Endothelial cell of umbilical vein (primary cell): ENCODE data around the gene TUBB4B. TPM values are rescaled to one million over a fixed set of nuclear protein-coding genes. Genes with fewer than 3 reads are reported as not detected.

Experiments used
- BruUV-seq: library from RNA; stranded (reverse); fragments of 400-500 nt; replicated peaks from 2 replicates; lab custom pipeline; 2021; lab: Mats Ljungman, UMichigan
- CTCF ChIA-PET: fragments of 300-600, 350-600 bp; sonication (Branson Sonifier 250); formaldehyde crosslinking; loops from one replicate; lab custom pipeline; 2021; ENCODE audit warnings: antibody characterized with exemption, inconsistent platforms; lab: Charles Lee
- POLR2A ChIA-PET: fragments of 300-600, 350-600 bp; sonication (Branson Sonifier 250); formaldehyde crosslinking; loops from one replicate; lab custom pipeline; 2021; ENCODE audit warnings: antibody characterized with exemption, inconsistent platforms; lab: Charles Lee
- DNase-seq: peaks from one replicate; pipeline ENCODE4 v3.0.0-alpha.2; 2011; ENCODE audit warnings: low read depth, low spot score
- FAIRE-seq: peaks from 2 replicates; lab custom pipeline; 2011; peaks lifted over from hg19 to GRCh38; lab: Jason Lieb, UNC
- H2AFZ ChIP-seq: 2 replicates; pipeline ENCODE4 v1.6.0; 2012; ENCODE audit warnings: low read depth, low read length, control low read depth, inconsistent platforms
- H3K27ac ChIP-seq: 2 replicates; pipeline ENCODE4 v1.5.1; 2011; ENCODE audit warnings: low read depth, mild to moderate bottlenecking, control low read depth, low read length, moderate library complexity; ENCODE audit not compliant: insufficient read depth
- H3K27me3 ChIP-seq, 2 experiments: 2 replicates each; pipeline versions ENCODE4 v1.6.0 to v1.6.1; 2011; ENCODE audit warnings: low read length in 2 of 2, mixed read lengths in 1 of 2; ENCODE audit not compliant: control insufficient read depth in 2 of 2, insufficient read depth in 2 of 2
- H3K36me3 ChIP-seq, 2 experiments: 2 replicates in 1 of 2; 3 replicates in 1 of 2; pipeline ENCODE4 v1.5.1; 2011; ENCODE audit warnings: low read length in 2 of 2, mild to moderate bottlenecking in 1 of 2, moderate library complexity in 1 of 2; ENCODE audit not compliant: control insufficient read depth in 2 of 2, insufficient read depth in 2 of 2; ENCODE audit errors: extremely low read depth in 1 of 2
- H3K4me1 ChIP-seq: 3 replicates; pipeline ENCODE4 v1.5.1; 2011; ENCODE audit warnings: mild to moderate bottlenecking, low read length; ENCODE audit not compliant: control insufficient read depth, insufficient read depth; ENCODE audit errors: extremely low read depth
- H3K4me2 ChIP-seq: 2 replicates; pipeline ENCODE4 v1.6.1; 2011; ENCODE audit warnings: low read length, control low read depth, mixed read lengths; ENCODE audit not compliant: insufficient read depth
- H3K4me3 ChIP-seq, 3 experiments: fragments of 200-600 bp in 1 of 3; sonication (generic), shearing (Covaris generic) in 1 of 3; replicated peaks in 1 of 3; 2 replicates each; pipeline ENCODE4 v1.5.1; 2011 to 2016; ENCODE audit warnings: control low read depth in 3 of 3, low read length in 3 of 3, mild to moderate bottlenecking in 2 of 3, inconsistent platforms in 1 of 3, low read depth in 1 of 3, moderate library complexity in 1 of 3; ENCODE audit not compliant: insufficient read depth in 1 of 3
- H3K79me2 ChIP-seq: 2 replicates; pipeline ENCODE4 v1.6.0; 2012; ENCODE audit warnings: low read length, inconsistent platforms; ENCODE audit not compliant: control insufficient read depth, insufficient read depth
- H3K9ac ChIP-seq: replicated peaks from 2 replicates; pipeline ENCODE3; 2011; ENCODE audit warnings: low read length, control low read depth; ENCODE audit not compliant: insufficient read depth; ENCODE audit errors: extremely low read depth
- H3K9me1 ChIP-seq: replicated peaks from 3 replicates; pipeline ENCODE4 v1.6.0; 2011; ENCODE audit warnings: mild to moderate bottlenecking, low read length; ENCODE audit not compliant: control insufficient read depth, insufficient read depth; ENCODE audit errors: extremely low read depth
- H3K9me3 ChIP-seq: replicated peaks from 2 replicates; pipeline ENCODE4 v1.5.1; 2012; ENCODE audit warnings: low read length, inconsistent platforms; ENCODE audit not compliant: control insufficient read depth, insufficient read depth
- H4K20me1 ChIP-seq: replicated peaks from 2 replicates; pipeline ENCODE3; 2011; ENCODE audit warnings: mild to moderate bottlenecking, low read length; ENCODE audit not compliant: control insufficient read depth, insufficient read depth; ENCODE audit errors: extremely low read depth
- EZH2 ChIP-seq: IDR thresholded peaks from 2 replicates; pipeline ENCODE4 v1.6.1; 2012; ENCODE audit warnings: borderline replicate concordance, low read depth, mild to moderate bottlenecking, moderate library complexity, low read length, inconsistent platforms; ENCODE audit not compliant: severe bottlenecking
- FOS ChIP-seq: IDR thresholded peaks from 2 replicates; pipeline ENCODE4 v1.6.1; 2011; ENCODE audit warnings: mild to moderate bottlenecking, low read length, moderate library complexity, borderline replicate concordance; ENCODE audit not compliant: insufficient read depth
- GATA2 ChIP-seq: IDR thresholded peaks from 2 replicates; pipeline ENCODE4 v1.7.0; 2011; ENCODE audit warnings: low read depth, mild to moderate bottlenecking, moderate library complexity, mixed read lengths, low read length; ENCODE audit not compliant: insufficient read length, insufficient read depth
- JUN ChIP-seq: IDR thresholded peaks from 2 replicates; pipeline ENCODE4 v1.6.1; 2011; ENCODE audit warnings: borderline replicate concordance, low read depth; ENCODE audit not compliant: insufficient read length, insufficient read depth
- MYC ChIP-seq: IDR thresholded peaks from one replicate; pipeline ENCODE4 v1.6.1; 2011; ENCODE audit warnings: mild to moderate bottlenecking, low read depth, low read length
- POLR2A ChIP-seq: IDR thresholded peaks from 2 replicates; pipeline ENCODE4 v1.6.1; 2012; ENCODE audit warnings: low read depth, mild to moderate bottlenecking, control low read depth, low read length
- POLR2AphosphoS5 ChIP-seq: IDR thresholded peaks from 2 replicates; pipeline ENCODE4 v1.6.1; 2012; ENCODE audit warnings: low read depth, mild to moderate bottlenecking, control low read depth, low read length, moderate library complexity; ENCODE audit not compliant: insufficient read depth
- dilution Hi-C: fragments of 300-500 bp; cut with MboI; formaldehyde crosslinking; loops from one replicate; pipeline ENCODE4 v1.15.0; 2019; ENCODE audit warnings: low sequenced_read_pairs; ENCODE audit not compliant: extremely low pct_ligation_motif_present
- intact Hi-C: fragments of 100-400 bp; cut with micrococcal nuclease; formaldehyde crosslinking; loops from one replicate; pipeline ENCODE4 v1.10.0; 2022
- polyA plus RNA-seq, 4 experiments: library from polyadenylated mRNA; depleted of rRNA in 3 of 4; stranded (reverse) in 3 of 4; unstranded in 1 of 4; fragments of >200 nt; gene quantifications; 2 replicates each; pipeline versions ENCODE4 v1.2.1 to v1.2.3, GENCODE V29; 2011 to 2012; ENCODE audit warnings: missing spikeins in 1 of 4
- total RNA-seq: library from RNA; stranded (reverse); gene quantifications from 2 replicates; pipeline ENCODE4 v1.2.3, GENCODE V29; 2021
- TF ChIP-seq, protein P1 (sequence below): IDR thresholded peaks from 2 replicates; pipeline ENCODE4 v1.6.1; 2011; ENCODE audit not compliant: insufficient read depth, insufficient read length
- TF ChIP-seq, protein P2 (sequence below), 2 donors: IDR thresholded peaks; 1 replicate in 1 of 2; 2 replicates in 1 of 2; pipeline ENCODE4 v1.5.1; 2011; ENCODE audit warnings: low read length in 2 of 2, mild to moderate bottlenecking in 2 of 2, moderate library complexity in 2 of 2, control low read depth in 1 of 2, inconsistent platforms in 1 of 2, low read depth in 1 of 2; ENCODE audit not compliant: insufficient read depth in 1 of 2; ENCODE audit errors: extremely low read depth in 1 of 2

The TUBB4B gene
- total and polyA plus RNA-seq, 2 donors (not counting 3 experiments of a cell fraction or from before 2014, with no cell fraction given), result 418 to 558 TPM

DNA sequence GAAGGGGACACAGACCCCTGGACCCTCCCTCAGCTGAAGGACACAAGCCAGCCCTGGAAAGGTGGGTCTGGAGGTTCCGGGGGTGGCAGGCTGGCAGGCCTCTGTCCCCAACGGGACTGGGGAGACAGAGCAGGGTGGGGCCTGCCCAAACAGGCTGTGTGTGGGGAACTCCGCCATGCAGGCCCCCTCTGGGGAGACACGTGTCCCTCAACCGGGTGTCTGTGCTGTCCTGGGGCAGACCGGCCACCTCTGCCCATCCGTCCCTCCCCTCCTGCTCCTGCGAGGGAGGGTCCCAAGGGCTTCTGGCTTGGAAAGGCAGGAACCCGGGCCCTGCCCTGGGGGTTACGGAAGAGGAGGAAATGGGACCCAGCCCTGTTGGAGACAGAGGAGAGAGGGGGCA, 9.0 kb upstream of the TUBB4B start:
- no peak for DNase-seq
- POLR2A ChIA-PET, result no interaction called here
- no peaks in the 10 kb centered on the region for H3K9me3 ChIP-seq
- dilution Hi-C loops (no loop called here), intact Hi-C loops (no loop called here)
- no peak overlapping the region for H2AFZ ChIP-seq
- no peaks in the 10 kb centered on the region for H4K20me1 ChIP-seq
- H3K79me2 ChIP-seq, result no peaks in the 10 kb centered on the region
- H3K27me3 ChIP-seq, result no peaks in the 10 kb centered on the region
- H3K9me1 ChIP-seq, result no peaks in the 10 kb centered on the region
- no peak overlapping the region for H3K9ac ChIP-seq
- no peaks in the 10 kb centered on the region for H3K4me1 ChIP-seq
- H3K4me2 ChIP-seq, result no peak overlapping the region
- BruUV-seq, result no TSS peak
- H3K27ac ChIP-seq, result no peak overlapping the region
- H3K36me3 ChIP-seq, result no peaks in the 10 kb centered on the region
- no peak for FAIRE-seq
- H3K4me3 ChIP-seq, result no peak overlapping the region
- CTCF ChIA-PET, result no interaction called here
- TF ChIP-seq POLR2AphosphoS5 (no peak), MYC (no peak), GATA2 (no peak), EZH2 (no peak), JUN (no peak), POLR2A (no peak), FOS (no peak)
- TF ChIP-seq, protein P1, sequence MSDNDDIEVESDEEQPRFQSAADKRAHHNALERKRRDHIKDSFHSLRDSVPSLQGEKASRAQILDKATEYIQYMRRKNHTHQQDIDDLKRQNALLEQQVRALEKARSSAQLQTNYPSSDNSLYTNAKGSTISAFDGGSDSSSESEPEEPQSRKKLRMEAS, result no peak
- TF ChIP-seq, protein P2, sequence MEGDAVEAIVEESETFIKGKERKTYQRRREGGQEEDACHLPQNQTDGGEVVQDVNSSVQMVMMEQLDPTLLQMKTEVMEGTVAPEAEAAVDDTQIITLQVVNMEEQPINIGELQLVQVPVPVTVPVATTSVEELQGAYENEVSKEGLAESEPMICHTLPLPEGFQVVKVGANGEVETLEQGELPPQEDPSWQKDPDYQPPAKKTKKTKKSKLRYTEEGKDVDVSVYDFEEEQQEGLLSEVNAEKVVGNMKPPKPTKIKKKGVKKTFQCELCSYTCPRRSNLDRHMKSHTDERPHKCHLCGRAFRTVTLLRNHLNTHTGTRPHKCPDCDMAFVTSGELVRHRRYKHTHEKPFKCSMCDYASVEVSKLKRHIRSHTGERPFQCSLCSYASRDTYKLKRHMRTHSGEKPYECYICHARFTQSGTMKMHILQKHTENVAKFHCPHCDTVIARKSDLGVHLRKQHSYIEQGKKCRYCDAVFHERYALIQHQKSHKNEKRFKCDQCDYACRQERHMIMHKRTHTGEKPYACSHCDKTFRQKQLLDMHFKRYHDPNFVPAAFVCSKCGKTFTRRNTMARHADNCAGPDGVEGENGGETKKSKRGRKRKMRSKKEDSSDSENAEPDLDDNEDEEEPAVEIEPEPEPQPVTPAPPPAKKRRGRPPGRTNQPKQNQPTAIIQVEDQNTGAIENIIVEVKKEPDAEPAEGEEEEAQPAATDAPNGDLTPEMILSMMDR (IDR thresholded peaks at IDR 0.05; ENCODE audit: extremely low read depth in 1 of 2, insufficient read depth in 1 of 2, low read depth in 1 of 2, low read length in 2 of 2), result no peak
